Measurements from ENCODE around the gene RASL10B.
"Not testable (repeated sequence)": the region's sequence is repeated elsewhere in the genome, so short reads cannot be mapped to it uniquely, and the experiment has no call there.

RASL10B gene

GRCh38 chr17:35731239-35731916 is at the start of gene RASL10B:
RASL10B (plus strand) TSS chr17:35731639; CDS start chr17:35735185, 3,546 bp downstream.
- no peak for DNase-seq (ENCODE audit: low read depth)

GRCh38 chr17:35683591-35683990 is 47.8 kb upstream of the RASL10B start:
- DNase-seq (ENCODE audit: low read depth): no peak

GRCh38 chr17:35684055-35684802 is 47.2 kb upstream of the RASL10B start:
- no peak for DNase-seq (ENCODE audit: low read depth)

- DNase-seq (ENCODE audit: low read depth): no peak
Measured at GRCh38 chr17:35692512-35693210, 38.8 kb upstream of the RASL10B start.

GRCh38 chr17:35693662-35694061 is 37.8 kb upstream of the RASL10B start:
- no peak for DNase-seq (ENCODE audit: low read depth)

- no peak for DNase-seq (ENCODE audit: low read depth)
Measured at GRCh38 chr17:35694906-35695305, 36.5 kb upstream of the RASL10B start.

- DNase-seq (ENCODE audit: low read depth): no peak
Measured at GRCh38 chr17:35695613-35696012, 35.8 kb upstream of the RASL10B start.

GRCh38 chr17:35698800-35699199 is 32.6 kb upstream of the RASL10B start:
- no peak for DNase-seq (ENCODE audit: low read depth)

- no peak for DNase-seq (ENCODE audit: low read depth)
Measured at GRCh38 chr17:35700150-35700549, 31.3 kb upstream of the RASL10B start.

- no peak for DNase-seq (ENCODE audit: low read depth)
Measured at GRCh38 chr17:35701491-35701890, 29.9 kb upstream of the RASL10B start.

GRCh38 chr17:35703308-35703707 is 28.1 kb upstream of the RASL10B start:
- DNase-seq (ENCODE audit: low read depth): not testable (repeated sequence)

GRCh38 chr17:35705230-35705629 is 26.2 kb upstream of the RASL10B start:
- DNase-seq (ENCODE audit: low read depth): no peak

- DNase-seq (ENCODE audit: low read depth): no peak
Measured at GRCh38 chr17:35705705-35706104, 25.7 kb upstream of the RASL10B start.

GRCh38 chr17:35708149-35708548 is 23.3 kb upstream of the RASL10B start:
- DNase-seq (ENCODE audit: low read depth): no peak

- no peak for DNase-seq (ENCODE audit: low read depth)
Measured at GRCh38 chr17:35708951-35709350, 22.5 kb upstream of the RASL10B start.

- DNase-seq (ENCODE audit: low read depth): no peak
Measured at GRCh38 chr17:35709874-35710273, 21.6 kb upstream of the RASL10B start.

- DNase-seq (ENCODE audit: low read depth): no peak
Measured at GRCh38 chr17:35710950-35711349, 20.5 kb upstream of the RASL10B start.

GRCh38 chr17:35713069-35713728 is 18.2 kb upstream of the RASL10B start:
- no peak for DNase-seq (ENCODE audit: low read depth)

- DNase-seq (ENCODE audit: low read depth): no peak
Measured at GRCh38 chr17:35714988-35715387, 16.5 kb upstream of the RASL10B start.

GRCh38 chr17:35715416-35715815 is 16.0 kb upstream of the RASL10B start:
- no peak for DNase-seq (ENCODE audit: low read depth)

- no peak for DNase-seq (ENCODE audit: low read depth)
Measured at GRCh38 chr17:35716173-35716572, 15.3 kb upstream of the RASL10B start.

- DNase-seq (ENCODE audit: low read depth): no peak
Measured at GRCh38 chr17:35716897-35717465, 14.5 kb upstream of the RASL10B start.
